ENCODE results near the gene PTPRN2.

GRCh38 chr7:158191671-158192070, 396.0 kb downstream of the PTPRN2 start:
- TF ChIP-seq POLR2A (IDR thresholded peaks at IDR 0.05) (no peak), CTCF (IDR thresholded peaks at IDR 0.05) (no peak), EP300 (IDR thresholded peaks at IDR 0.05) (no peak)
